ENCODE results near the gene MAPKAPK3. TPM values are rescaled to one million over a fixed set of nuclear protein-coding genes. Genes with fewer than 3 reads are reported as not detected.

Gene MAPKAPK3
- total and polyA plus RNA-seq, 12 donors, result 40.6 to 101 (median 65.0) TPM

DNA sequence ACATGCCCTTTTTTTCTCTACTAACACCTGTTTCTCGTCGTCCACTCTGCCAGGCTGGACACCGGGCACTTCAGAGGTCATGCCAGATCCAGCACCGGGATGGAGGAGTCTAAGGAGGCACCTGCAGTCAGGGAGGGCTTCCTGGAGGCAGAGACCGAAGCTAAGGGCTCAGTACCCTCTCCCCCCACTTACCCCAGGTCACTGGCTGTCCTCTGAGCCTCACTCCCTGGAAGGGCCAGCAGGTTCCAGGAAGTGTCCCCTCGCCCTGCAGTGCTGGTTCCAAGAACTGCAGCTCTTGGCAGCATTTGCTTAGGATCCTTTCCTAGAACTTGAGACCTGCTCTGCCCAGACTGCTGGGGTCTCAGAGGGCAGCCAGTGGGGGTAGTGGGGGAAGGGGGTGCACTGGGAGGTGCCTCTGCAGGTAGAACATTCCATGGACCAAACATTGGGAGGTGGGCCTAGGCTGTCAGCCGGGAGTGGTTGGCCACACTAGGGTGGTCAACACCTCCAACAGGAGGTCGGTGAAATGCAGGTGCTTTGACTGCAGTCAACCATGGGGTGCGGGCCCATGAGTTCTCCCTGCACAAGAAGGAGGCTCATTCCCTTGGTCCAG is 16.7 kb upstream of the MAPKAPK3 start:
- WGBS, 4 donors, result 76 to 86% (median 85%) methylated on average over 7 to 9 of the region's 9 CpGs
- Histone ChIP-seq H3K4me1 (replicated peaks in 1 of 2) (peaks cover 31 to 34% of the 10 kb centered on the region in 2 donors), H3K27me3 (no peaks in the 10 kb centered on the region)

DNA sequence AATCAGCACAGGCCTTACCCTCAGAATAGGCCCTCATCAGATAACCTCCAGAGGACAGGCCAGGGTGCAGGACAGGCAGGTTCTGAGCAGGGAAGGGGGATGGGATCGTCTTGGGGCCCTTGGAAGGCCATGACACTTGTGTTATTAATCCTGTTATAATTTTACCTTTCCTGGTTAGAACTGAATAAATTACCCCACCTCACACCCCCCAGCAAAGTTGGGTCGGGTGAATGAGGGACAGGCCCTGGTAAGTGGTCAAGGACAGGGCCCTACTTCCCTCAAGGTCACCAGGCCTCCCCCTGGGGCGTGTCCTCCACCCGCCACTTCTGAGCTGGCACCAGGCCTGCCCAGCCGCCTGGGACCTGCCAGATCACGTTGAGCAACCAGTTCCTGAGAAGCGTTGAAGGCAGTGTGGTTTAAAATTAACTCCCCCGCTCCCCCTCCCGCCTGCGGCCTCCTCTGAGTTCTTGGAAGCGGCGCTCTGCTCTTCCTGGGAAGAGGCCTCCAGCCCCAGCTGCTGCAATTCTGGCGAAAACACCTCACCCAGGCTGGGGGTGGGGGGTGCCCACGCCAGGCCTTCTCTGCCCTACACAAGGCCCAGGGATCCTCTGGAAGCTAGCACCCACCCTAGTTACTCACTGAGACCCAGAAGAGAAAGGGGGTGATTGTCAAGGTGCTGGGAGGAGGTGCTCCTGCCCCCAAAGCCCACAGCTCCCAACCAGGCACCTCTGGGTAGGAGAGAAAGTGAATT is 15.9 kb upstream of the MAPKAPK3 start:
- Histone ChIP-seq H3K36me3 (replicated peaks in 1 of 2) (peaks cover 0 to 1% of the 10 kb centered on the region in 2 donors), H3K27ac (peak overlapping the region; percentile 67 to 97 (median 88)), H3K4me3 (peak overlapping the region in 1 of 4 donors; percentile 11), H3K27me3 (no peaks in the 10 kb centered on the region), H3K9me3 (replicated peaks in 1 of 3) (no peaks in the 10 kb centered on the region), H3K4me1 (replicated peaks in 1 of 2) (peaks cover 31 to 34% of the 10 kb centered on the region in 2 donors)
- peak; percentile 92 to 98 (median 97) for DNase-seq
- WGBS, 4 donors, result 0 to 3% (median 1%) methylated on average over 6 to 14 of the region's 14 CpGs
- peak in 1 of 2 donors; percentile 47 for TF ChIP-seq POLR2A (IDR thresholded peaks at IDR 0.05)
- TF ChIP-seq, protein P1, sequence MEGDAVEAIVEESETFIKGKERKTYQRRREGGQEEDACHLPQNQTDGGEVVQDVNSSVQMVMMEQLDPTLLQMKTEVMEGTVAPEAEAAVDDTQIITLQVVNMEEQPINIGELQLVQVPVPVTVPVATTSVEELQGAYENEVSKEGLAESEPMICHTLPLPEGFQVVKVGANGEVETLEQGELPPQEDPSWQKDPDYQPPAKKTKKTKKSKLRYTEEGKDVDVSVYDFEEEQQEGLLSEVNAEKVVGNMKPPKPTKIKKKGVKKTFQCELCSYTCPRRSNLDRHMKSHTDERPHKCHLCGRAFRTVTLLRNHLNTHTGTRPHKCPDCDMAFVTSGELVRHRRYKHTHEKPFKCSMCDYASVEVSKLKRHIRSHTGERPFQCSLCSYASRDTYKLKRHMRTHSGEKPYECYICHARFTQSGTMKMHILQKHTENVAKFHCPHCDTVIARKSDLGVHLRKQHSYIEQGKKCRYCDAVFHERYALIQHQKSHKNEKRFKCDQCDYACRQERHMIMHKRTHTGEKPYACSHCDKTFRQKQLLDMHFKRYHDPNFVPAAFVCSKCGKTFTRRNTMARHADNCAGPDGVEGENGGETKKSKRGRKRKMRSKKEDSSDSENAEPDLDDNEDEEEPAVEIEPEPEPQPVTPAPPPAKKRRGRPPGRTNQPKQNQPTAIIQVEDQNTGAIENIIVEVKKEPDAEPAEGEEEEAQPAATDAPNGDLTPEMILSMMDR (IDR thresholded peaks at IDR 0.05), result no peak
- intact Hi-C loops (cut with DNase I), result no loop called here

More for the DNA sequence above, 16.7 kb upstream of the MAPKAPK3 start:
- peak in 2 of 7 donors; percentile 14 to 24 for DNase-seq
- Histone ChIP-seq H3K27ac (peak overlapping the region in 3 of 5 donors; percentile 88 to 97 (median 97)), H3K9me3 (replicated peaks in 1 of 3) (no peaks in the 10 kb centered on the region), H3K36me3 (replicated peaks in 1 of 2) (no peaks in the 10 kb centered on the region), H3K4me3 (no peak overlapping the region)
- TF ChIP-seq, protein P1 (IDR thresholded peaks at IDR 0.05), result no peak
- TF ChIP-seq POLR2A (IDR thresholded peaks at IDR 0.05), result no peak
- intact Hi-C loops (cut with DNase I), result no loop called here

DNA sequence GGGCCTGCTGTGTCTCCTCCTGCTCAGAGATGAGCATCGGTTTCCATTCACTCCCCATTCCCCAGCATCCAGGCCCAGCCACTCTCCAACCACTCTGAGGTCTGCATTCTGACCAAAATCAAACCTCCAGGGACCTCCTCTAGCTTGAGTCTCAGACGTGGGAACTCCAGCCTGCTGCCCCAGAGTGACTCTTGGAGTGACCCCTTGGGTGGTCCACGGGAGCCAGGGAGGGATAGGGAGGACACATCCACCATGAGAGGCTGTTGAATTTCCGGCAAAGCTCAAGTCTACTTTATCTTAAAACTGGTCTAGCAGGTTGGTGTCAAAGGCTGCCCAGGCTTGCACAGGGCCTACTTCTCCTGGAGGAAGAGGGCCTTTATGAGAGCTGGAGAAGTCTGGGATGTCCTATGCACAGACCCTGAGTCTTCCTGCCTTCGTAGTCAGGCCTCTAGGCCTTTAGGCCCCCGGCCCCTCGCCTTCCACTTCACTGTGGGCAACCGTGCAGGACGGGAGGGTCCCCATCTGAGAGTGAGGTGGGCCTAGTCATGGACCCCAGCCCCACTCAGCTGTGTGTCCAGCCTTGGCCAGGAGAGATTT is 14.3 kb upstream of the MAPKAPK3 start:
- Histone ChIP-seq H3K4me1 (replicated peaks in 1 of 2) (peaks cover 31 to 34% of the 10 kb centered on the region in 2 donors), H3K27ac (peak overlapping the region in 4 of 5 donors; percentile 87 to 97 (median 92)), H3K9me3 (replicated peaks in 1 of 3) (no peaks in the 10 kb centered on the region), H3K4me3 (no peak overlapping the region), H3K36me3 (replicated peaks in 1 of 2) (peaks cover 0 to 18% of the 10 kb centered on the region in 2 donors), H3K27me3 (no peaks in the 10 kb centered on the region)
- DNase-seq, result peak in 1 of 7 donors; percentile 14
- no peak for TF ChIP-seq POLR2A (IDR thresholded peaks at IDR 0.05)
- TF ChIP-seq, protein P1 (IDR thresholded peaks at IDR 0.05), result no peak
- intact Hi-C loops (cut with DNase I), result no loop called here
- WGBS, 4 donors, result 81 to 87% (median 84%) methylated on average over 8 to 9 of the region's 9 CpGs
